GM19463 (cell line): Measurements from ENCODE around the gene CALD1.

Experiments
- ATAC-seq: cut with Tn5 transposase; IDR thresholded peaks from one replicate; pipeline ENCODE4 v1.9.1; 2021; ENCODE audit warnings: mild to moderate bottlenecking, moderate library complexity; ENCODE audit not compliant: unreplicated experiment

CALD1 gene

DNA sequence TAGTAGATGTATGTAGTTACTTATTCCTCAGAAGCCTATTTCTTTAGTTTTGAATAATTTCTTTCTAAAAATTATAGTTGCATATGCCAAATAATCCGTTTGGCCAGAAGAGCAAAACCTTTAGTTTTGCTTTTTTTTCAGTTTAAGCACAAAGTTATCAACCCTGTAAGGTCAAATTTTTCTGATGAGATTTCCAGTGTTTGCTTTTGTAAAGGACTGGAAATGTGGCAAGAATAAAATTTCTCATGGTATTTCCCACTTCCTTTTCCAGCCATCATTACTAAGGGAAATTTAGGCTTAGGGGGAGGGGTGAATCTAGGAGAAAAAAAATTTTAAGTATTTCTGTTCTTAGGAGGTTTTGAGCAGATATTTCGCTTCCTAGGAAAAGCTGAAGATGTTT is 7.6 kb downstream of the CALD1 start:
- no peak for ATAC-seq

DNA sequence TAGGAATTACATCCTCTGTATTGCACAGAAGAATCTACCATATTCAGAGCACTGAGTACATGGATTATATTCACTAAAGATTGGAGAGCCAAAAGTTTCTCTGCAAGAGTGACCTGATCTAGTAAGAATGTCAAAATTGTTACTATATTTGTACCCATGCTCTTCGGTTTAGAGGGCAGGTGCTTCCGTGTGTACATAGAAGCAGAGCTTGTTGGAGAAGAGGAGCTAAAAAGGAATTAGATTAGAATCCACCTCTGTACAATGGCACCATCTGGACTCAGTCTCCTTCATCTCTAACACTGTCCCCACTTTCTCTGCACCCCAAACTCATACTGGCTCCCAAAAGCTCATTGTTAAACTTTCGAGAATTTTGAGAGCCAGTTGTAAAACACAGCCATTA is 8.3 kb downstream of the CALD1 start:
- no peak for ATAC-seq

DNA sequence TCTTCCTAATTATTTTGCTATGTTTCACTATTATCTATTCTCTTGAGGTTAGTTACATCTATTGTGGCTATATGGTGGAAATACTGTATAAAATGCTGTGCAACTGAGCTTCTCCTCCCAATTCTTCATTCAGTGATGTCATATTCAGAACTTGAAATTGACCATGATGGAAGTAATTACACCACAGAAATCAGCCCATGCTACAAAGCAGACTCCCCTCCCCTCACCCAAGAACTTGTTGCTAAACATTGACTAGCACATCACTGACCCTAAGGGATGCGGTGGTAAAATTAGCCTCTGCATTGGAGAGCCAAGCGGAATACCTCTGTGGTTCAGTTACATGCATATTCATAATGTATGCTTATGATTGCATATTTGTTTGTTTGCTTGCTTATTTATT is 8.8 kb downstream of the CALD1 start:
- no peak for ATAC-seq

GRCh38 chr7:134789967-134790685 is 10.7 kb downstream of the CALD1 start:
- ATAC-seq: no peak

- ATAC-seq: no peak
Observed at GRCh38 chr7:134792968-134793367, 13.5 kb downstream of the CALD1 start.

DNA sequence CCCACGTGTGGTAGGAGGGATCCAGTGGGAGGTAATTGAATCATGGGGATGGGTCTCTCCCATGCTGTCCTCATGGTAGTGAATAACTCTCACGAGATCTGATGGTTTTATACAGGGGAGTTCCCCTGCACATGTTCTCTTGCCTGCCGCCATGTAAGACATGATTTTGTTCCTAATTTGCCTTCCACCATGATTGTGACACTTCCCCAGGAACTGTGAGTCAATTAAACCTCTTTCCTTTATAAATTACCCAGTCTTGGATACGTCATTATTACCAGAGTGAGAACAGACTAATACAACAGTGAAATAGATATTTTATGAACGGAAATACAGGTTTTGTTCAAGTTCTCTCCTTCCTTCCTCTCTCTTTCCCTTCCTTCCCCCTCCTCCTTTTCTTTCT is 15.8 kb downstream of the CALD1 start:
- no peak for ATAC-seq

GRCh38 chr7:134798155-134798554 is 18.7 kb downstream of the CALD1 start:
- ATAC-seq: no peak

DNA sequence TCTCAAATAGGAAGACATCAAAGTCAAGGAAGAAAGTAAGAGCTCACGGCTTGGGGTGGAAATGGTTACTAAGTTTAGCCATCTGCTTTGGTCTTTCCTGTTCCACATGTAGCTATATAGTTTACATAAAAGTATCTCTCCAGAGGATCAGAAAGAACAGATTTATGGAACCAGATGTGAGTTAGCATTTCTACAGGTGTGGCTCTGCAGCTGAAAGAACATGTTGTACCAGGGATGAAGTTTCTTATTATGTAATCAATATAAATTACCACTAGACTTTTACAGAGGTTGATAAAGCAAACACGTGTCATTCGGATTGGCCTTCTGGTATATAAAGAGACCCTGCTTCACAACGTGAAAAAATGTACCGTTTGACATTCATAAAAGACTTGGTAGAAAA is 19.9 kb downstream of the CALD1 start:
- ATAC-seq: no peak

DNA sequence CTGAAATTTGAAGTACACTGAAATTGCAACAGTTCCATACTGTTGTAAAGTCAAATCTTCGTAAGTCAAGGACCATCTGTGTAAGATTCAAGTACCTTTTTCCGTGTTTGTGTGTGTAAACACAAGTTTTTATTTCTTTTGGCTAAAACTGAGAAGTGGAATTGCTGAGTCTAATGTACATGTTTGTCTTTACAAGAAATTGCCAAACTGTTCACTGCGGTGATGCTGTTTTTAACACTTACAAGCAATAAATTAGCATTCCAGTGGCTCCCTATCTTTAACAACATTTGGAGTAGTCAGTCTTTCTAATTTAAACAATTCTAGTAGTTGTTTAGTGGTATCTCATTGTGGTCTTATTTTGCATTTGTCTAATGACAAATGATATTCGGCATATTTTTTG is 23.3 kb downstream of the CALD1 start:
- no peak for ATAC-seq

DNA sequence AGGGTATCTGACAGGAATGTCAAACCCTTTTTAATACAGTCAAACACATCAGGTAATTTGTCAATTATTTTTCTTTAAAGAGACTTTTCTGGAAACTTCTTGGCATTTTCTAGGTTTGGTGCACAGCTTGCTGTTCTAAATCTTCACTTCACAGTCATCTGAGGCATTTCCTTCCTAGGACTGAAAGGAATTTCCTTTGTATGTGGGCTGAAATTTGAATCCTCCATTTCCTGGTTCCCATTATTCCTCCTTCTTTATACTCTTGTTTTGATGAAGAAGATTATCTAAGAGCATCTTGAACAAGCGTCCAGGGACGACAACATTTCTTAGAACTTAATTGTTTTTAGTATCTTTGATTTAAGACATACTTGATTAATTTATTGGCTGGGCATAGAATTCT is 24.9 kb downstream of the CALD1 start:
- ATAC-seq: no peak

DNA sequence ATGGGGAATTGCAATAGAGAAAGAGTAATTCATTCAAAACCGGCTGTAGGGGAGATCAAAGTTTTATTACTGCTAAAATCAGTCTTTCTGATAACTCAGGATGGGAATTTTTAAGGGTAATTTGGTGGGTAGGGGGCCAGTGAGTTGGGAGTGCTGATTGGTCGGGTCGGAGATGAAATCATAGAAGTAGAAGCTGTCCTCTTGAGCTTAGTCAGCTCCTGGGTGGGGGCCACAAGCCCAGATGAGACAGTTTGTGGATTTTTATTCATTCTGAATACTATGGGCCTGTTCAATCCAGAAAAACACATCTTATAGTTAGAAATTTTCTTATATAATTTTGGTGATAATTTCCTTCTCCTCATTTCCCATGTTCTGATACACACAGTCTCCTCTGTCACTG is 25.4 kb downstream of the CALD1 start:
- no peak for ATAC-seq

DNA sequence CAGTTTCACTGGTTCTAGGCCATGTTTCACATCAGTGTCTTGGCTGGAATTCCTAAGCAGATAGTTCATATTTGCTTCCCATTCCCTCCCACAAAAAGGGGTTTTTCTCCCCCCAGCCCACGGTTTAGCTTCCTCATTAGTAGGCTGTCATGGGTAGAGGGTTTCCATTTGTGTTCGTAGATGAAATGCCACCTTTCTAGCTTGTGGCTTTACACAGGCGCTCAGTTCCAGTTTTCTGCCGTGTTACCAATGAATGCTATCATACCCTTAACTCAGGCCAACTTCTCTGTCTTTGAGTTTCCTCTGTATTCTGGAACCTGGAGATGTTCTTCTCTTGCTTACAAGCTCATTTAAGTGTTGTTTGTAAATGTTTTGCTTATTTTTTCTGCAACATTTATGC is 26.8 kb downstream of the CALD1 start:
- no peak for ATAC-seq

- no peak for ATAC-seq
Observed at GRCh38 chr7:134809616-134810015, 30.2 kb downstream of the CALD1 start.

DNA sequence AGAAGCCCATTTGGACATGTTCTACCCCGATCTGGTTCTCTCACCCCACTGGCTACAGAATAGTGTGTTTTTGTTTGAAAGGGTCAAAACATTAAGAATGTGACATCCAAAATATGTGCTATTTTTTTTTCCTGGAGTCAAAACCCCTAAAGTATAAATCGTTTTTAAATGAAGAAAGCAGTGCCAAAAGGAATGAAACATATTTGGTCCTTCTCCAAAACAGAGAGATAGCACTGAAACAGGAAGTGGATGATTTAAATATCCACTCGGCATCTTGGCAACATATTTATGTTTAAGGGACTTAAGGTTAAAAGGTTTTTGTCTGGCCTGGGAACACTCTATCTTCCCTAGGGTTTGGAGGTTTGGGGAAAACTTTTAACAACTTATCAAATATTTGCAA is 32.3 kb downstream of the CALD1 start:
- ATAC-seq: no peak

- no peak for ATAC-seq
Observed at GRCh38 chr7:134813663-134814396, 34.4 kb downstream of the CALD1 start.

GRCh38 chr7:134814730-134815364 is 35.4 kb downstream of the CALD1 start:
- ATAC-seq: no peak

- no peak for ATAC-seq
Observed at GRCh38 chr7:134818613-134819345, 39.3 kb downstream of the CALD1 start.

GRCh38 chr7:134819401-134819800 is 40.0 kb downstream of the CALD1 start:
- no peak for ATAC-seq

DNA sequence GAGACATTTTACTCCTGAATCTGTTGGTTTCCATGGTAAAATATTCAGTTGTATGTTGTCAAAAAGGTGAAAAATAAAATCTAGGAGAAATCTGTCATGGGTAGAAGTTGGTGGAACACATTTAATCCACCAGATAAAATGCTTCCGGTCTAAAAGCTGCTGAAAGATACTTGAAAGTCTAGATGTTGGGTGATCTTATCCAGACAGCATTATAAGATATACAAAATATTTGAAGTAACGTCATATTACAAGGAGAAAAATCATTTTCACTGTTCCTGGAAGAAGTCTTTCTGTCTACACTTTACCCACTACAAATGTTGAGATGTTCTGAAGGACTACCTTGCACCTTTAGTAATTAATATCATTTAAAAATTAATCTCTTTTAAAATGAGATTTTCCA is 40.9 kb downstream of the CALD1 start:
- no peak for ATAC-seq

DNA sequence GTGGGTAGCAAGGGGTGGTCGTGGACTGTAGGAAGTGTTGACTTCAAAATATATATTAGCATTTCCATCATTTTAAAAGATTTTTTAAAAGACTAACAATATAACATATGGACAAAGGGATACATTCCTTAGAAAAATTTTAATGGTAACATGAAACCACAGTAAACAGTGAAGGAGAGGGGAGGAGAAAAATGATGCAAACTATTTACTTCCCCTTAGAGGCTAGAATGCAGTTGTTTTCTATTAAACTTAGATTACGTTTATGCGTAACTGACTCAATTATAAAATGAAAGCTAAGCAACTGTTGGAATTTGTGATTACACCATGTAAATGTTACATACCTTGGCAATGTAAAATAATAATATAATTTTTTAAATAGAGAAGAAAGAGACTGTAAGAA is 41.3 kb downstream of the CALD1 start:
- ATAC-seq: no peak

- no peak for ATAC-seq
Observed at GRCh38 chr7:134823400-134823799, 44.0 kb downstream of the CALD1 start.

- no peak for ATAC-seq
Observed at GRCh38 chr7:134825666-134826065, 46.2 kb downstream of the CALD1 start.
